HCT116 (cell line): ENCODE measurements around the gene CTNND2. TPM values are rescaled to one million over a fixed set of nuclear protein-coding genes. Genes with fewer than 3 reads are reported as not detected.

Experiments used
- ATAC-seq: fragments of 200-7000 bp; cut with Tn5 transposase; 2 replicates; pipeline ENCODE4 v1.9.1; 2020; ENCODE audit warnings: mild to moderate bottlenecking, moderate library complexity
- BruUV-seq: library from RNA; stranded (reverse); fragments of 400-500 nt; replicated peaks from 2 replicates; lab custom pipeline; 2021; lab: Mats Ljungman, UMichigan
- CTCF ChIA-PET: fragments of 300-600 bp; sonication (Branson Sonifier 250); formaldehyde crosslinking; loops from one replicate; lab custom pipeline; 2021; ENCODE audit warnings: antibody characterized with exemption; lab: Charles Lee
- POLR2A ChIA-PET: fragments of 300-600, 350-600 bp; sonication (Branson Sonifier 250); formaldehyde crosslinking; loops from one replicate; lab custom pipeline; 2021; ENCODE audit warnings: antibody characterized with exemption; lab: Charles Lee
- RAD21 ChIA-PET, 2 experiments: fragments of 300-600 bp; sonication (Branson Sonifier 250); formaldehyde crosslinking; loops; one replicate each; lab custom pipeline; 2023; ENCODE audit warnings: low total read pairs in 2 of 2; ENCODE audit not compliant: uncharacterized antibody in 2 of 2, unreplicated experiment in 2 of 2, low non-redundant PET in 1 of 2; lab: Charles Lee
- DNase-seq: peaks from one replicate; pipeline ENCODE4 v3.0.0-alpha.2; 2010; ENCODE audit warnings: low read depth, low spot score
- H2AFZ ChIP-seq: fragments of 200-600 bp; shearing (Covaris generic), sonication (generic); 2 replicates; pipeline ENCODE4 v1.6.1; 2017; ENCODE audit warnings: low read depth, mixed run types, mixed read lengths, antibody characterized with exemption, low read length; ENCODE audit not compliant: poor library complexity, severe bottlenecking
- H3K27ac ChIP-seq: 2 replicates; pipeline ENCODE4 v1.5.1; 2012; ENCODE audit warnings: low read depth, low read length
- H3K27me3 ChIP-seq: fragments of 200-600 bp; sonication (generic); 2 replicates; pipeline ENCODE4 v1.6.1; 2016; ENCODE audit warnings: mixed run types, low read length, mixed read lengths; ENCODE audit not compliant: insufficient read depth
- H3K36me3 ChIP-seq, 2 experiments: fragments of 200-500 bp in 1 of 2; fragments of 200-600 bp in 1 of 2; sonication (Bioruptor generic) in 1 of 2; sonication (generic) in 1 of 2; 2 replicates each; pipeline versions ENCODE4 v1.5.1 to v1.6.1; 2014 to 2016; ENCODE audit warnings: low read length in 2 of 2, inconsistent platforms in 1 of 2, mixed read lengths in 1 of 2, mixed run types in 1 of 2; ENCODE audit not compliant: insufficient read depth in 2 of 2, control insufficient read depth in 1 of 2
- H3K4me1 ChIP-seq, 2 experiments: fragments of 200-600 bp in 1 of 2; sonication (generic) in 1 of 2; 2 replicates each; pipeline versions ENCODE4 v1.5.1 to v1.6.1; 2012 to 2017; ENCODE audit warnings: low read length in 2 of 2, inconsistent platforms in 1 of 2, mild to moderate bottlenecking in 1 of 2, mixed read lengths in 1 of 2, mixed run types in 1 of 2, moderate library complexity in 1 of 2; ENCODE audit not compliant: insufficient read depth in 2 of 2, control insufficient read depth in 1 of 2
- H3K4me2 ChIP-seq: fragments of 200-600 bp; sonication (generic); 2 replicates; pipeline ENCODE4 v1.6.1; 2017; ENCODE audit warnings: mixed run types, low read length, mixed read lengths
- H3K4me3 ChIP-seq, 2 experiments: fragments of 200-600 bp in 1 of 2; sonication (generic) in 1 of 2; replicated peaks in 1 of 2; 2 replicates each; pipeline ENCODE4 v1.5.1; 2011 to 2016; ENCODE audit warnings: low read length in 2 of 2, control low read depth in 1 of 2, low read depth in 1 of 2, mild to moderate bottlenecking in 1 of 2, mixed read lengths in 1 of 2, mixed run types in 1 of 2
- H3K79me2 ChIP-seq: fragments of 200-600 bp; sonication (generic); 2 replicates; pipeline ENCODE4 v1.6.1; 2017; ENCODE audit warnings: mild to moderate bottlenecking, mixed run types, low read length, moderate library complexity, mixed read lengths; ENCODE audit not compliant: insufficient read depth
- H3K9ac ChIP-seq: fragments of 200-600 bp; sonication (generic); 2 replicates; pipeline ENCODE4 v1.6.1; 2016; ENCODE audit warnings: low read length, mixed read lengths
- H3K9me2 ChIP-seq: fragments of 200-600 bp; sonication (generic), shearing (Covaris generic); 2 replicates; pipeline ENCODE4 v1.6.1; 2017; ENCODE audit warnings: mixed run types, mild to moderate bottlenecking, moderate library complexity; ENCODE audit not compliant: insufficient read depth
- H3K9me3 ChIP-seq, 2 experiments: fragments of 200-500 bp in 1 of 2; fragments of 200-600 bp in 1 of 2; sonication (Bioruptor generic) in 1 of 2; sonication (generic) in 1 of 2; 2 replicates each; pipeline ENCODE4 v1.6.1; 2014 to 2017; ENCODE audit warnings: low read length in 2 of 2, mixed read lengths in 2 of 2, inconsistent platforms in 1 of 2, low read depth in 1 of 2, mild to moderate bottlenecking in 1 of 2, mixed run types in 1 of 2, moderate library complexity in 1 of 2; ENCODE audit not compliant: control insufficient read depth in 1 of 2, insufficient read depth in 1 of 2
- H4K20me1 ChIP-seq: fragments of 200-600 bp; sonication (generic), shearing (Covaris generic); 2 replicates; pipeline ENCODE4 v1.6.1; 2017; ENCODE audit warnings: mixed run types, mild to moderate bottlenecking, moderate library complexity; ENCODE audit not compliant: insufficient read depth
- ATF3 ChIP-seq: IDR thresholded peaks from 2 replicates; pipeline ENCODE4 v1.6.1; 2012
- EGR1 ChIP-seq: IDR thresholded peaks from 2 replicates; pipeline ENCODE4 v1.6.1; 2012; ENCODE audit warnings: low read depth
- ELF1 ChIP-seq: IDR thresholded peaks from 2 replicates; pipeline ENCODE4 v1.6.1; 2012; ENCODE audit warnings: low read depth, borderline replicate concordance
- EZH2 ChIP-seq: fragments of 200-600 bp; sonication (generic); IDR thresholded peaks from 2 replicates; pipeline ENCODE4 v1.6.1; 2017; ENCODE audit warnings: antibody characterized with exemption, mixed run types
- EZH2phosphoT487 ChIP-seq: fragments of 200-600 bp; IDR thresholded peaks from 2 replicates; pipeline ENCODE4 v1.6.1; 2018; ENCODE audit warnings: antibody characterized with exemption, borderline replicate concordance
- FOSL1 ChIP-seq: IDR thresholded peaks from 2 replicates; pipeline ENCODE4 v1.6.1; 2012; ENCODE audit warnings: low read depth
- POLR2AphosphoS5 ChIP-seq: IDR thresholded peaks from 2 replicates; pipeline ENCODE4 v1.6.1; 2011; ENCODE audit warnings: mild to moderate bottlenecking, low read depth, low read length, moderate library complexity
- REST ChIP-seq: IDR thresholded peaks from 2 replicates; pipeline ENCODE4 v1.6.1; 2012; ENCODE audit warnings: low read depth
- SP1 ChIP-seq: IDR thresholded peaks from 2 replicates; pipeline ENCODE4 v1.6.1; 2012; ENCODE audit warnings: low read depth
- SRF ChIP-seq: IDR thresholded peaks from 2 replicates; pipeline ENCODE4 v1.6.1; 2012; ENCODE audit warnings: low read depth
- TCF7L2 ChIP-seq: IDR thresholded peaks from 2 replicates; pipeline ENCODE4 v1.7.0; 2011; ENCODE audit warnings: borderline replicate concordance, inconsistent platforms; ENCODE audit not compliant: insufficient read depth, insufficient read length; ENCODE audit errors: extremely low read depth
- YY1 ChIP-seq: IDR thresholded peaks from 2 replicates; pipeline ENCODE4 v1.6.1; 2011; ENCODE audit warnings: low read length, low read depth, moderate library complexity, mild to moderate bottlenecking; ENCODE audit not compliant: insufficient replicate concordance; ENCODE audit errors: extremely low read depth
- ZFX ChIP-seq: fragments of 450-650 bp; IDR thresholded peaks from 2 replicates; pipeline ENCODE4 v1.6.1; 2017
- ZNF274 ChIP-seq: fragments of 200-500 bp; sonication (Bioruptor generic); IDR thresholded peaks from 2 replicates; pipeline ENCODE4 v1.6.1; 2014; ENCODE audit warnings: mild to moderate bottlenecking, low read depth, low read length, inconsistent platforms
- intact Hi-C: fragments of 100-400 bp; cut with micrococcal nuclease; formaldehyde crosslinking; loops from 2 replicates; pipeline ENCODE4 v1.10.0; 2022
- total RNA-seq: library from RNA; stranded (reverse); gene quantifications from one replicate; pipeline ENCODE4 v1.2.1, GENCODE V29; 2021; ENCODE audit not compliant: unreplicated experiment
- TF ChIP-seq, protein P1 (sequence below): IDR thresholded peaks from 2 replicates; pipeline ENCODE4 v1.6.1; 2012

The CTNND2 gene
- total RNA-seq, 1 experiment from 2014 or later = not detected

- no peak overlapping the region for H3K4me2 ChIP-seq
- no peaks in the 10 kb centered on the region for H3K4me1 ChIP-seq
- DNase-seq (no peak), ATAC-seq (no peak)
- no peaks in the 10 kb centered on the region for H3K79me2 ChIP-seq
- no peak overlapping the region for H2AFZ ChIP-seq
- H3K36me3 ChIP-seq = no peaks in the 10 kb centered on the region
- CTCF ChIA-PET = no interaction called here
- POLR2A ChIA-PET = no interaction called here
- intact Hi-C loops = no loop called here
- no peaks in the 10 kb centered on the region for H4K20me1 ChIP-seq
- no peak overlapping the region for H3K4me3 ChIP-seq
- H3K9me3 ChIP-seq = peaks cover 0 to 15% of the 10 kb centered on the region in 2 experiments; a peak in 1 of 4 replicates
- H3K27ac ChIP-seq = no peak overlapping the region
- no peaks in the 10 kb centered on the region for H3K27me3 ChIP-seq
- no peak overlapping the region for H3K9ac ChIP-seq
- TF ChIP-seq ATF3 (no peak), SP1 (no peak), EZH2 (no peak), EZH2phosphoT487 (no peak), YY1 (no peak), POLR2AphosphoS5 (no peak), SRF (no peak), ZFX (no peak), FOSL1 (no peak)
- TF ChIP-seq, protein P1, sequence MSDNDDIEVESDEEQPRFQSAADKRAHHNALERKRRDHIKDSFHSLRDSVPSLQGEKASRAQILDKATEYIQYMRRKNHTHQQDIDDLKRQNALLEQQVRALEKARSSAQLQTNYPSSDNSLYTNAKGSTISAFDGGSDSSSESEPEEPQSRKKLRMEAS = no peak
- RAD21 ChIA-PET = no interaction called here
- no TSS peak for BruUV-seq
- no peaks in the 10 kb centered on the region for H3K9me2 ChIP-seq
Observed at GRCh38 chr5:11357928-11358327, 546.3 kb downstream of the CTNND2 start.

GRCh38 chr5:11355491-11355890 is 548.8 kb downstream of the CTNND2 start:
- H3K4me1 ChIP-seq = no peaks in the 10 kb centered on the region
- ChIA-PET POLR2A (no interaction called here), CTCF (no interaction called here), RAD21 (no interaction called here)
- no peak overlapping the region for H3K9ac ChIP-seq
- H3K9me2 ChIP-seq = no peaks in the 10 kb centered on the region
- no peak overlapping the region for H3K4me3 ChIP-seq
- no TSS peak for BruUV-seq
- H3K9me3 ChIP-seq = peaks cover 0 to 18% of the 10 kb centered on the region in 2 experiments; a peak in 1 of 4 replicates
- ATAC-seq = no peak
- H3K4me2 ChIP-seq = no peak overlapping the region
- intact Hi-C loops = no loop called here
- H3K36me3 ChIP-seq = no peaks in the 10 kb centered on the region
- no peaks in the 10 kb centered on the region for H4K20me1 ChIP-seq
- no peaks in the 10 kb centered on the region for H3K79me2 ChIP-seq
- no peaks in the 10 kb centered on the region for H3K27me3 ChIP-seq
- DNase-seq = no peak
- no peak overlapping the region for H3K27ac ChIP-seq
- H2AFZ ChIP-seq = no peak overlapping the region
- TF ChIP-seq REST (no peak), ZNF274 (no peak), EZH2 (no peak), ELF1 (no peak), POLR2AphosphoS5 (no peak), TCF7L2 (no peak), EGR1 (no peak), SRF (no peak)
- TF ChIP-seq, protein P1 = no peak
